ENCODE data around the gene ZNF555. TPM values are rescaled to one million over a fixed set of nuclear protein-coding genes. Genes with fewer than 3 reads are reported as not detected.

ZNF555 gene
- total and polyA plus RNA-seq, 9 of the 15 experiments (the other 6 are each of a cell fraction or from before 2014, with no cell fraction given): 2.0 to 6.7 (median 5.4) TPM

DNA sequence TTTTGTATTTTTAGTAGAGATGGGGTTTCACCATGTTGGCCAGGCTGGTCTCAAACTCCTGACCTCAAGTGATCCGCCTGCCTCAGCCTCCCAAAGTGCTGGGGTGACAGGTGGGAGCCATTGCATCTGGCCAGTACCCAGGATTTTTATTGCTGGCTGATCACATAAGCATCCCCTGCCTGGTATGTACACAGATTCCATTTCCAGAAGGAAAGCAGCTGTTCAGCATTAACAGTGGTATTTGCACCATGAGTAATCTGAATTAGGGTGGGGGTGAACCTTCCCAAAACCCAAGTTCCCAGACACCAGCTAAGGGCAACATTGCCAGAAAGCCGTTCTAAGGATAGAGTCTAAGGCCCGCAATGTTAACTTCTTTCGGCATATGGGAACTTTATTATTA is 7.3 kb downstream of the ZNF555 start:
- Histone ChIP-seq H3K9ac (ENCODE audit: insufficient read depth in 1 of 2, low read depth in 2 of 2, low read length in 2 of 2) (no peak overlapping the region), H3K79me2 (ENCODE audit: control insufficient read depth, insufficient read depth, low read length) (no peaks in the 10 kb centered on the region; the same call in 2 of the 3 replicates), H3K27ac (ENCODE audit: extremely low read depth, low read depth, low read length) (no peak overlapping the region), H3K36me3 (ENCODE audit: control insufficient read depth, insufficient read depth, low read length) (peaks cover 33% of the 10 kb centered on the region), H3K4me1 (replicated peaks in 1 of 2; ENCODE audit: control insufficient read depth in 2 of 2, insufficient read depth in 2 of 2, low read length in 2 of 2) (no peaks in the 10 kb centered on the region), H3K9me1 (ENCODE audit: control insufficient read depth, insufficient read depth, low read length) (no peaks in the 10 kb centered on the region), H3K4me2 (ENCODE audit: insufficient read depth, low read length) (no peak overlapping the region), H3K27me3 (ENCODE audit: control insufficient read depth in 2 of 2, insufficient read depth in 2 of 2, low read length in 2 of 2) (no peaks in the 10 kb centered on the region), H3K9me3 (replicated peaks; ENCODE audit: control insufficient read depth, insufficient read depth, low read depth, low read length) (peaks cover 23% of the 10 kb centered on the region), H2AFZ (ENCODE audit: low read depth, low read length) (no peak overlapping the region), H3K4me3 (no peak overlapping the region), H4K20me1 (replicated peaks; ENCODE audit: control insufficient read depth, insufficient read depth, low read length) (no peaks in the 10 kb centered on the region)
- intact Hi-C loops (cut with micrococcal nuclease): no loop called here
- 88% methylated on average over 4 of the region's 4 CpGs for WGBS (ENCODE audit: insufficient coverage, low coverage, missing lambda C conversion rate)
- no TSS peak for BruUV-seq (replicated peaks)
- FAIRE-seq (no peak), ATAC-seq (no peak), DNase-seq (ENCODE audit: extremely low read depth in 1 of 4, low spot score in 3 of 4) (no peak)
- ChIA-PET CTCF (ENCODE audit: low intra/inter-chr PET ratio) (no interaction called here), POLR2A (no interaction called here)
- TF ChIP-seq XRCC4 (IDR thresholded peaks at IDR 0.05; ENCODE audit: extremely low read depth, insufficient read depth, insufficient read length): no peak
- TF ChIP-seq SIX5 (IDR thresholded peaks at IDR 0.05; ENCODE audit: borderline replicate concordance in 1 of 2, insufficient read depth in 1 of 2, low read depth in 1 of 2, low read length in 2 of 2): no peak
- TF ChIP-seq E2F3 (CRISPR knock-in tag; IDR thresholded peaks at IDR 0.05): no peak
- no peak for TF ChIP-seq PYGO2 (tag; IDR thresholded peaks at IDR 0.05)
- in situ Hi-C loops (cut with MboI): no loop called here

GRCh38 chr19:2850256-2850925 is 9.1 kb downstream of the ZNF555 start:
- ATAC-seq (no peak), FAIRE-seq (no peak), DNase-seq (ENCODE audit: extremely low read depth in 1 of 4, low spot score in 3 of 4) (no peak)
- H3K9me1 ChIP-seq (ENCODE audit: control insufficient read depth, insufficient read depth, low read length): no peaks in the 10 kb centered on the region
- POLR2A ChIA-PET: no interaction called here
- no peaks in the 10 kb centered on the region for H3K4me1 ChIP-seq (replicated peaks in 1 of 2; ENCODE audit: control insufficient read depth in 2 of 2, insufficient read depth in 2 of 2, low read length in 2 of 2)
- H3K4me3 ChIP-seq: no peak overlapping the region
- in situ Hi-C loops (cut with MboI) (no loop called here), intact Hi-C loops (cut with micrococcal nuclease) (no loop called here)
- H4K20me1 ChIP-seq (replicated peaks; ENCODE audit: control insufficient read depth, insufficient read depth, low read length): no peaks in the 10 kb centered on the region
- H3K27ac ChIP-seq (ENCODE audit: extremely low read depth, low read depth, low read length): no peak overlapping the region
- peaks cover 37% of the 10 kb centered on the region for H3K36me3 ChIP-seq (ENCODE audit: control insufficient read depth, insufficient read depth, low read length)
- H3K4me2 ChIP-seq (ENCODE audit: insufficient read depth, low read length): no peak overlapping the region
- no peaks in the 10 kb centered on the region for H3K27me3 ChIP-seq (ENCODE audit: control insufficient read depth in 2 of 2, insufficient read depth in 2 of 2, low read length in 2 of 2)
- H3K9ac ChIP-seq (ENCODE audit: insufficient read depth in 1 of 2, low read depth in 2 of 2, low read length in 2 of 2): no peak overlapping the region
- 52% methylated on average over 3 of the region's 3 CpGs for WGBS (ENCODE audit: insufficient coverage, low coverage, missing lambda C conversion rate)
- H3K79me2 ChIP-seq (ENCODE audit: control insufficient read depth, insufficient read depth, low read length): no peaks in the 10 kb centered on the region; the same call in 2 of the 3 replicates
- peaks cover 33% of the 10 kb centered on the region for H3K9me3 ChIP-seq (replicated peaks; ENCODE audit: control insufficient read depth, insufficient read depth, low read depth, low read length)
- no peak overlapping the region for H2AFZ ChIP-seq (ENCODE audit: low read depth, low read length)
- CTCF ChIA-PET (ENCODE audit: low intra/inter-chr PET ratio): no interaction called here
- no TSS peak for BruUV-seq (replicated peaks)
- no peak for TF ChIP-seq TCF3 (CRISPR knock-in tag; IDR thresholded peaks at IDR 0.05)
- no peak for TF ChIP-seq KLF1 (tag; IDR thresholded peaks at IDR 0.05)
- TF ChIP-seq, protein P1, sequence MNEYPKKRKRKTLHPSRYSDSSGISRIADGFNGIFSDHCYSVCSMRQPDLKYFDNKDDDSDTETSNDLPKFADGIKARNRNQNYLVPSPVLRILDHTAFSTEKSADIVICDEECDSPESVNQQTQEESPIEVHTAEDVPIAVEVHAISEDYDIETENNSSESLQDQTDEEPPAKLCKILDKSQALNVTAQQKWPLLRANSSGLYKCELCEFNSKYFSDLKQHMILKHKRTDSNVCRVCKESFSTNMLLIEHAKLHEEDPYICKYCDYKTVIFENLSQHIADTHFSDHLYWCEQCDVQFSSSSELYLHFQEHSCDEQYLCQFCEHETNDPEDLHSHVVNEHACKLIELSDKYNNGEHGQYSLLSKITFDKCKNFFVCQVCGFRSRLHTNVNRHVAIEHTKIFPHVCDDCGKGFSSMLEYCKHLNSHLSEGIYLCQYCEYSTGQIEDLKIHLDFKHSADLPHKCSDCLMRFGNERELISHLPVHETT (CRISPR knock-in tag; conservative IDR thresholded peaks at IDR 0.05 in 1 of 2, IDR thresholded peaks at IDR 0.05 in 1 of 2): no peak
- TF ChIP-seq ZBTB34 (CRISPR knock-in tag; IDR thresholded peaks at IDR 0.05): no peak
- no peak for TF ChIP-seq FOS (IDR thresholded peaks at IDR 0.05; ENCODE audit: extremely low read depth, insufficient read length)
- TF ChIP-seq, protein P2, sequence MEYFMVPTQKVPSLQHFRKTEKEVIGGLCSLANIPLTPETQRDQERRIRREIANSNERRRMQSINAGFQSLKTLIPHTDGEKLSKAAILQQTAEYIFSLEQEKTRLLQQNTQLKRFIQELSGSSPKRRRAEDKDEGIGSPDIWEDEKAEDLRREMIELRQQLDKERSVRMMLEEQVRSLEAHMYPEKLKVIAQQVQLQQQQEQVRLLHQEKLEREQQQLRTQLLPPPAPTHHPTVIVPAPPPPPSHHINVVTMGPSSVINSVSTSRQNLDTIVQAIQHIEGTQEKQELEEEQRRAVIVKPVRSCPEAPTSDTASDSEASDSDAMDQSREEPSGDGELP (CRISPR knock-in tag; IDR thresholded peaks at IDR 0.05; ENCODE audit: borderline replicate concordance): no peak

All from K562 (cell line).